ENCODE measurements around the gene MREG.

- TF ChIP-seq CTCF (IDR thresholded peaks at IDR 0.05; ENCODE audit: low read depth, low read length, poor library complexity, severe bottlenecking) (no peak), EZH2phosphoT487 (IDR thresholded peaks at IDR 0.05; ENCODE audit: borderline replicate concordance, low read length) (no peak)
Observed at GRCh38 chr2:216047397-216047796, 34.0 kb upstream of the MREG start.
